ENCODE measurements around the gene CGRRF1. TPM values are rescaled to one million over a fixed set of nuclear protein-coding genes. Genes with fewer than 3 reads are reported as not detected.
A peak's percentile ranks its signal among the peaks of the same experiment; 100 is the strongest.

CGRRF1 gene
- total RNA-seq, 1 donor from 2014 or later = 23.8 TPM

DNA sequence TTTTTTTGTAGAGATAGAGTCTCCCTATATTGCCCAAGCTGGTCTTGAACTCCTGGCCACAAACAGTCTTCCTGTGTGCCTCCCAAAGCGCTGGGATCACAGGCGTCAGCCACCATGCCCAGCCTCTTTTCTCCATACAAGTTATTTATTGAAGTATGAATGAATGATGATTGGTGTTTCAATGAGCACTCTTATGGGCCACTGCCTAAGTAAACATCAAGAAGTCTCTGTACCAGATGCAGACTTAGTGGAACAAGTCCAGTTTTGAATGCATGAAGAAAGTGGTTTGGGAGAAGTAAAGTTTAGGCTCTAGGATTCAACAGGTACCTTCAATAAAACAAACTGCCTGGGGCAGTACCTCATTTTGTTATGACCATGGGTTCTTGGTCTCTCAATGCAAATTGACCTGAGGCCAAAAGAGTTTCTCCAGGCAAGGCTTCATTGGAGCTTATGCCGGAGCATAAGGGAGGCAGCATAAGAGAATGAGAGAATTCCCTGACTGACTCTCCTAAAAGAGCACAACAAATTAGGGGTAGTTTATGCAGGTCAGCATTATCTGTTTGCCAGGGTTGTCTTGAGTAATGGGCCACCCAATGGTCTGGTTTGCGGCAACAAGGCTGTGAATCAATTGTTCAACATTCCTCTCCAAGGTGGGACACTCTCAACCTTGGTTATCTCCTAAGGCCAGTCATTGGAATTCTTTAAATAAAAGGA, 19.8 kb upstream of the CGRRF1 start:
- Mint-ChIP-seq H3K4me1 (peaks cover 32% of the 10 kb centered on the region), H3K4me3 (peak overlapping the region; percentile 80), H3K9me3 (no peaks in the 10 kb centered on the region), H3K27ac (ENCODE audit: unreplicated experiment) (no peak overlapping the region), H3K27me3 (ENCODE audit: low read depth) (peaks cover 3% of the 10 kb centered on the region), H3K36me3 (ENCODE audit: low read depth) (peaks cover 6% of the 10 kb centered on the region)
- no peak for DNase-seq (ENCODE audit: low read depth, low spot score)
- TF ChIP-seq CTCF (conservative IDR thresholded peaks at IDR 0.05) = no peak

GRCh38 chr14:54490445-54491175, 19.1 kb upstream of the CGRRF1 start:
- Mint-ChIP-seq H3K9me3 (no peaks in the 10 kb centered on the region), H3K36me3 (ENCODE audit: low read depth) (peaks cover 3% of the 10 kb centered on the region), H3K27me3 (ENCODE audit: low read depth) (peaks cover 3% of the 10 kb centered on the region), H3K27ac (ENCODE audit: unreplicated experiment) (no peak overlapping the region), H3K4me1 (peaks cover 25% of the 10 kb centered on the region), H3K4me3 (peak overlapping the region; percentile 80)
- TF ChIP-seq CTCF (conservative IDR thresholded peaks at IDR 0.05) = no peak
- no peak for DNase-seq (ENCODE audit: low read depth, low spot score)

- Mint-ChIP-seq H3K27me3 (ENCODE audit: low read depth) (peaks cover 3% of the 10 kb centered on the region), H3K9me3 (no peaks in the 10 kb centered on the region), H3K4me1 (peaks cover 9% of the 10 kb centered on the region), H3K27ac (ENCODE audit: unreplicated experiment) (no peak overlapping the region), H3K36me3 (ENCODE audit: low read depth) (no peaks in the 10 kb centered on the region), H3K4me3 (no peak overlapping the region)
- TF ChIP-seq CTCF (conservative IDR thresholded peaks at IDR 0.05) = no peak
- no peak for DNase-seq (ENCODE audit: low read depth, low spot score)
Observed at GRCh38 chr14:54493293-54493692, 16.4 kb upstream of the CGRRF1 start.

DNA sequence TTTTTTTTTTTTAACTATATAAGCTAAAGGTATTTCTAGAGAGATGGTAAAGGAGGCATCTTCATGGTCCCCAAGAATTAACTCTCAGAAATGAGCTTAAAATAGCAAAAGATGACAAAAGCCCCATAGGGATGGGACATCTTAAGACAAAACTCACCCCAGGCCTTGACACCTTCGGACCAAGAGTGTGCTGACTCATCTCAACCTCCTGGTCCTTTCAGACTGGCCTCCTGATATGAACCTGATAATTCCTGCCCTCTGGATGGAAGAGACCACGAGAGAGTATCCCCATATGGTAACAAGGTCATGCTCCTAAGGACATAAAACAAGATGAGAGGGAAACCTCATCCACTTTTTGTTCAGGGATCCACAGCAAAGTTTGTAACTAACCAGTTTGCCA, 12.5 kb upstream of the CGRRF1 start:
- H3K4me1 Mint-ChIP-seq = no peaks in the 10 kb centered on the region
- no peak for DNase-seq (ENCODE audit: low read depth, low spot score)
- TF ChIP-seq CTCF (conservative IDR thresholded peaks at IDR 0.05) = no peak
- no peaks in the 10 kb centered on the region for H3K9me3 Mint-ChIP-seq
- H3K27ac Mint-ChIP-seq (ENCODE audit: unreplicated experiment) = no peak overlapping the region
- peaks cover 3% of the 10 kb centered on the region for H3K27me3 Mint-ChIP-seq (ENCODE audit: low read depth)
- H3K4me3 Mint-ChIP-seq = no peak overlapping the region
- no peaks in the 10 kb centered on the region for H3K36me3 Mint-ChIP-seq (ENCODE audit: low read depth)

GRCh38 chr14:54498095-54498531, 11.6 kb upstream of the CGRRF1 start:
- no peak for TF ChIP-seq CTCF (conservative IDR thresholded peaks at IDR 0.05)
- Mint-ChIP-seq H3K27ac (ENCODE audit: unreplicated experiment) (no peak overlapping the region), H3K9me3 (no peaks in the 10 kb centered on the region), H3K36me3 (ENCODE audit: low read depth) (no peaks in the 10 kb centered on the region), H3K4me3 (no peak overlapping the region), H3K4me1 (no peaks in the 10 kb centered on the region), H3K27me3 (ENCODE audit: low read depth) (peaks cover 3% of the 10 kb centered on the region)
- DNase-seq (ENCODE audit: low read depth, low spot score) = no peak

Data from neural crest cell (in vitro differentiated cells).